ENCODE data around the gene SPACA7.
"Not testable (repeated sequence)": the region's sequence is repeated elsewhere in the genome, so short reads cannot be mapped to it uniquely, and the experiment has no call there.

Gene SPACA7

GRCh38 chr13:112392719-112393118 is 16.6 kb downstream of the SPACA7 start:
- Histone ChIP-seq H3K36me3 (ENCODE audit: low read length) (no peaks in the 10 kb centered on the region), H3K27ac (ENCODE audit: low read depth, low read length) (no peak overlapping the region), H3K79me2 (ENCODE audit: insufficient read depth, low read length) (no peaks in the 10 kb centered on the region), H3F3A (ENCODE audit: insufficient read depth) (no peaks in the 10 kb centered on the region), H3K9ac (ENCODE audit: low read length) (no peak overlapping the region), H4K20me1 (ENCODE audit: low read depth, low read length) (no peaks in the 10 kb centered on the region), H3K4me2 (ENCODE audit: low read depth, low read length, poor library complexity, severe bottlenecking) (no peak overlapping the region), H3K9me3 (ENCODE audit: insufficient read depth, low read length) (no peaks in the 10 kb centered on the region), H3K9me2 (replicated peaks; ENCODE audit: insufficient read depth, low read length) (no peaks in the 10 kb centered on the region), H2AFZ (ENCODE audit: low read depth, low read length, severe bottlenecking) (no peak overlapping the region), H3K4me3 (ENCODE audit: insufficient read depth, low read length, poor library complexity, severe bottlenecking) (no peak overlapping the region), H3K27me3 (ENCODE audit: low read length) (no peaks in the 10 kb centered on the region)
- TF ChIP-seq CTCF (IDR thresholded peaks at IDR 0.05; ENCODE audit: insufficient read depth, low read length, poor library complexity, severe bottlenecking), result no peak

GRCh38 chr13:112395022-112395421 is 18.9 kb downstream of the SPACA7 start:
- H3K9me3 ChIP-seq (ENCODE audit: insufficient read depth, low read length); H3K9ac ChIP-seq (ENCODE audit: low read length); H4K20me1 ChIP-seq (ENCODE audit: low read depth, low read length); H3K36me3 ChIP-seq (ENCODE audit: low read length); H3K79me2 ChIP-seq (ENCODE audit: insufficient read depth, low read length); H3K4me2 ChIP-seq (ENCODE audit: low read depth, low read length, poor library complexity, severe bottlenecking); H3K27me3 ChIP-seq (ENCODE audit: low read length); H3F3A ChIP-seq (ENCODE audit: insufficient read depth); H3K27ac ChIP-seq (ENCODE audit: low read depth, low read length); H2AFZ ChIP-seq (ENCODE audit: low read depth, low read length, severe bottlenecking); H3K9me2 ChIP-seq (replicated peaks; ENCODE audit: insufficient read depth, low read length); H3K4me3 ChIP-seq (ENCODE audit: insufficient read depth, low read length, poor library complexity, severe bottlenecking): not testable (repeated sequence)

- H3K36me3 ChIP-seq (ENCODE audit: low read length); H3K27ac ChIP-seq (ENCODE audit: low read depth, low read length); H2AFZ ChIP-seq (ENCODE audit: low read depth, low read length, severe bottlenecking); H3F3A ChIP-seq (ENCODE audit: insufficient read depth); H3K9me2 ChIP-seq (replicated peaks; ENCODE audit: insufficient read depth, low read length); H3K4me3 ChIP-seq (ENCODE audit: insufficient read depth, low read length, poor library complexity, severe bottlenecking); H3K9me3 ChIP-seq (ENCODE audit: insufficient read depth, low read length); H3K4me2 ChIP-seq (ENCODE audit: low read depth, low read length, poor library complexity, severe bottlenecking); H3K9ac ChIP-seq (ENCODE audit: low read length); H4K20me1 ChIP-seq (ENCODE audit: low read depth, low read length); H3K79me2 ChIP-seq (ENCODE audit: insufficient read depth, low read length); H3K27me3 ChIP-seq (ENCODE audit: low read length): not testable (repeated sequence)
Observed at GRCh38 chr13:112395941-112396340, 19.8 kb downstream of the SPACA7 start.

GRCh38 chr13:112397108-112397507 is 21.0 kb downstream of the SPACA7 start:
- Histone ChIP-seq H3K36me3 (ENCODE audit: low read length) (no peaks in the 10 kb centered on the region), H2AFZ (ENCODE audit: low read depth, low read length, severe bottlenecking) (no peak overlapping the region), H3K9ac (ENCODE audit: low read length) (no peak overlapping the region), H3K4me2 (ENCODE audit: low read depth, low read length, poor library complexity, severe bottlenecking) (no peak overlapping the region), H3K9me2 (replicated peaks; ENCODE audit: insufficient read depth, low read length) (no peaks in the 10 kb centered on the region), H3F3A (ENCODE audit: insufficient read depth) (no peaks in the 10 kb centered on the region), H4K20me1 (ENCODE audit: low read depth, low read length) (no peaks in the 10 kb centered on the region), H3K27me3 (ENCODE audit: low read length) (no peaks in the 10 kb centered on the region), H3K79me2 (ENCODE audit: insufficient read depth, low read length) (no peaks in the 10 kb centered on the region), H3K4me3 (ENCODE audit: insufficient read depth, low read length, poor library complexity, severe bottlenecking) (no peak overlapping the region), H3K27ac (ENCODE audit: low read depth, low read length) (no peak overlapping the region), H3K9me3 (ENCODE audit: insufficient read depth, low read length) (no peaks in the 10 kb centered on the region)
- no peak for TF ChIP-seq CTCF (IDR thresholded peaks at IDR 0.05; ENCODE audit: insufficient read depth, low read length, poor library complexity, severe bottlenecking)
- no peak for TF ChIP-seq EZH2phosphoT487 (conservative IDR thresholded peaks at IDR 0.05; ENCODE audit: low read length)

GRCh38 chr13:112398347-112398746 is 22.2 kb downstream of the SPACA7 start:
- not testable (repeated sequence) for H3K36me3 ChIP-seq (ENCODE audit: low read length); H3K9ac ChIP-seq (ENCODE audit: low read length); H3K27me3 ChIP-seq (ENCODE audit: low read length); H3F3A ChIP-seq (ENCODE audit: insufficient read depth); H3K9me3 ChIP-seq (ENCODE audit: insufficient read depth, low read length); H3K9me2 ChIP-seq (replicated peaks; ENCODE audit: insufficient read depth, low read length); H3K4me3 ChIP-seq (ENCODE audit: insufficient read depth, low read length, poor library complexity, severe bottlenecking); H4K20me1 ChIP-seq (ENCODE audit: low read depth, low read length); H3K4me2 ChIP-seq (ENCODE audit: low read depth, low read length, poor library complexity, severe bottlenecking); H2AFZ ChIP-seq (ENCODE audit: low read depth, low read length, severe bottlenecking); H3K79me2 ChIP-seq (ENCODE audit: insufficient read depth, low read length); H3K27ac ChIP-seq (ENCODE audit: low read depth, low read length)

- H3F3A ChIP-seq (ENCODE audit: insufficient read depth); H3K36me3 ChIP-seq (ENCODE audit: low read length); H3K9me3 ChIP-seq (ENCODE audit: insufficient read depth, low read length); H3K4me2 ChIP-seq (ENCODE audit: low read depth, low read length, poor library complexity, severe bottlenecking); H3K27me3 ChIP-seq (ENCODE audit: low read length); H2AFZ ChIP-seq (ENCODE audit: low read depth, low read length, severe bottlenecking); H4K20me1 ChIP-seq (ENCODE audit: low read depth, low read length); H3K4me3 ChIP-seq (ENCODE audit: insufficient read depth, low read length, poor library complexity, severe bottlenecking); H3K79me2 ChIP-seq (ENCODE audit: insufficient read depth, low read length); H3K9me2 ChIP-seq (replicated peaks; ENCODE audit: insufficient read depth, low read length); H3K27ac ChIP-seq (ENCODE audit: low read depth, low read length); H3K9ac ChIP-seq (ENCODE audit: low read length): not testable (repeated sequence)
Observed at GRCh38 chr13:112409828-112410227, 33.7 kb downstream of the SPACA7 start.

All from SU-DHL-6 (cell line).